Smooth muscle cell of the pulmonary artery (primary cell): ENCODE results near the gene SPINK8. TPM values are rescaled to one million over a fixed set of nuclear protein-coding genes. Genes with fewer than 3 reads are reported as not detected.

Source experiments
- total RNA-seq: library from RNA; depleted of rRNA; stranded (reverse); fragments of >200 nt; gene quantifications from 2 replicates; pipeline ENCODE4 v1.2.3, GENCODE V29; 2014

The SPINK8 gene
- not detected in 2 replicates for total RNA-seq

GRCh38 chr3:48333346-48334245 lies at the start of gene SPINK8:
Gene SPINK8, minus strand, starts transcription at chr3:48333661. Its CDS starts 5,320 bp downstream, at chr3:48328341.

GRCh38 chr3:48371651-48372376 lies 38.4 kb upstream of the SPINK8 start, which contains the start of gene FBXW12:
Gene FBXW12, plus strand, starts transcription at chr3:48372219. Its CDS starts 549 bp downstream, at chr3:48372768.

GRCh38 chr3:48301020-48301799 lies 32.3 kb downstream of the SPINK8 start, which contains the start of gene NME6:
Gene NME6, minus strand, starts transcription at chr3:48301367.

Other genes with a start within 250 kb of the SPINK8 start
- 2.3 and 2.5 TPM in 2 replicates for gene CDC25A, start 145.2 kb downstream of the SPINK8 start, total RNA-seq
- not detected in 2 replicates for gene CAMP, start 110.2 kb downstream of the SPINK8 start, total RNA-seq
- 4.9 and 6.9 TPM in 2 replicates for gene ZNF589, start 92.6 kb downstream of the SPINK8 start, total RNA-seq
- gene NME6, start 32.3 kb downstream of the SPINK8 start, total RNA-seq = 21.3 and 21.6 TPM in 2 replicates
- not detected in 2 replicates for gene FBXW12, start 38.6 kb upstream of the SPINK8 start, total RNA-seq
- 23.8 and 37.3 TPM in 2 replicates for gene PLXNB1, start 96.4 kb upstream of the SPINK8 start, total RNA-seq
- 11.3 and 12.6 TPM in 2 replicates for gene CCDC51, start 106.5 kb upstream of the SPINK8 start, total RNA-seq
- 69.9 and 93.4 TPM in 2 replicates for gene TMA7, start 106.6 kb upstream of the SPINK8 start, total RNA-seq
- 5.1 and 6.3 TPM in 2 replicates for gene ATRIP, start 113.1 kb upstream of the SPINK8 start, total RNA-seq
- gene SHISA5, start 170.5 kb upstream of the SPINK8 start, total RNA-seq = 134 and 160 TPM in 2 replicates
- gene PFKFB4, start 223.1 kb upstream of the SPINK8 start, total RNA-seq = 59.8 and 62.5 TPM in 2 replicates
- gene UCN2, start 230.1 kb upstream of the SPINK8 start, total RNA-seq = 0.98 and 1.4 TPM in 2 replicates